H1 (cell line): ENCODE measurements around the gene PHKA2.

Experiments
- BACH1 ChIP-seq: IDR thresholded peaks from 2 replicates; pipeline ENCODE4 v1.6.1; 2012; ENCODE audit warnings: low read length, improper control_type of control experiment
- CREB1 ChIP-seq: IDR thresholded peaks from 2 replicates; pipeline ENCODE4 v1.6.1; 2012; ENCODE audit warnings: inconsistent platforms
- GABPA ChIP-seq: IDR thresholded peaks from 2 replicates; pipeline ENCODE4 v1.6.1; 2011; ENCODE audit warnings: mild to moderate bottlenecking, low read length, moderate library complexity, borderline replicate concordance; ENCODE audit not compliant: insufficient read depth
- GTF2F1 ChIP-seq: IDR thresholded peaks from 2 replicates; pipeline ENCODE4 v1.6.1; 2012; ENCODE audit warnings: low read depth, low read length, improper control_type of control experiment, borderline replicate concordance
- HDAC6 ChIP-seq: IDR thresholded peaks from one replicate; pipeline ENCODE4 v1.7.1; 2012; ENCODE audit warnings: low read depth, mild to moderate bottlenecking, inconsistent platforms, low read length, moderate library complexity
- SUZ12 ChIP-seq: fragments of 200-600 bp; sonication (generic); IDR thresholded peaks from 2 replicates; pipeline ENCODE4 v1.6.1; 2012; ENCODE audit warnings: mild to moderate bottlenecking, inconsistent platforms, low read length, moderate library complexity, mixed read lengths
- ZNF274 ChIP-seq: IDR thresholded peaks from 2 replicates; pipeline ENCODE4 v1.7.0; 2012; ENCODE audit warnings: low read length, borderline replicate concordance; ENCODE audit errors: extremely low read depth

DNA sequence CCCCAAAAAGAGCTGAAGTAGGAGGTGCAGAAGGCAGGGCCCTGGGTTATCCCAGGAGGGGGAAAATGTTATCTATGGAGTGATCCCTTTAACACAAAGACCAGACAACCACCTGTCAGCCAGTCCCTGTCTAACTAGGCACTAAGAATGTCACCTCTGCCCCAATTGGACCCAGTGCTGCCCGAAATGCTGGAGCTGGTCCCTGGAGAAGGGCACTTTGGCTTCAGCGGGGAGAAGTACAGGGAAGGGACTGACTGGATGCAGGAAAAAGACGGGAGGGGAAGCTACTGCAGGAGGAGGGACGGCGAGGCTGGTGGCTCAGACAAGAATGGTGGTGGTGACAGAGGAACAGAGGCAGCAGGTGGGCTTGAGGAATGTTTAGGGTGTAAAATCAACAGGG is 17.3 kb downstream of the PHKA2 start:
- TF ChIP-seq HDAC6 (no peak), GTF2F1 (no peak), GABPA (no peak), CREB1 (no peak), ZNF274 (no peak), BACH1 (no peak), SUZ12 (no peak)
